HG03025 (cell line): ENCODE results near the gene C1QTNF1.

ENCODE experiments used
- ATAC-seq: cut with Tn5 transposase; IDR thresholded peaks from one replicate; pipeline ENCODE4 v1.9.1; 2021; ENCODE audit warnings: mild to moderate bottlenecking, moderate library complexity; ENCODE audit not compliant: unreplicated experiment, low FRiP score

The C1QTNF1 gene

GRCh38 chr17:79036181-79036580 is 12.2 kb downstream of the C1QTNF1 start:
- no peak for ATAC-seq

- no peak for ATAC-seq
Observed at GRCh38 chr17:79036596-79036995, 12.6 kb downstream of the C1QTNF1 start.

GRCh38 chr17:79038545-79039135 is 14.7 kb downstream of the C1QTNF1 start:
- ATAC-seq: no peak

GRCh38 chr17:79039171-79039570 is 15.2 kb downstream of the C1QTNF1 start:
- no peak for ATAC-seq

GRCh38 chr17:79039886-79040285 is 15.9 kb downstream of the C1QTNF1 start:
- no peak for ATAC-seq

GRCh38 chr17:79041041-79041570 is 17.1 kb downstream of the C1QTNF1 start:
- ATAC-seq: no peak

- ATAC-seq: no peak
Observed at GRCh38 chr17:79041723-79042420, 17.9 kb downstream of the C1QTNF1 start.

- no peak for ATAC-seq
Observed at GRCh38 chr17:79042421-79043190, 18.6 kb downstream of the C1QTNF1 start.

GRCh38 chr17:79043191-79043930 is 19.4 kb downstream of the C1QTNF1 start:
- no peak for ATAC-seq

GRCh38 chr17:79043931-79044320 is 20.0 kb downstream of the C1QTNF1 start:
- ATAC-seq: no peak

- no peak for ATAC-seq
Observed at GRCh38 chr17:79044462-79044861, 20.5 kb downstream of the C1QTNF1 start.

GRCh38 chr17:79045001-79045729 is 21.2 kb downstream of the C1QTNF1 start:
- no peak for ATAC-seq

GRCh38 chr17:79045842-79046196 is 21.9 kb downstream of the C1QTNF1 start:
- no peak for ATAC-seq

- ATAC-seq: no peak
Observed at GRCh38 chr17:79046197-79046915, 22.4 kb downstream of the C1QTNF1 start.

- no peak for ATAC-seq
Observed at GRCh38 chr17:79046916-79047280, 22.9 kb downstream of the C1QTNF1 start.

GRCh38 chr17:79047291-79047920 is 23.4 kb downstream of the C1QTNF1 start:
- ATAC-seq: no peak

- ATAC-seq: no peak
Observed at GRCh38 chr17:79047923-79048825, 24.2 kb downstream of the C1QTNF1 start.
